GM21737 (cell line): Measurements from ENCODE around the gene BRSK2.

Experiments
- ATAC-seq: cut with Tn5 transposase; IDR thresholded peaks from one replicate; pipeline ENCODE4 v1.9.1; 2021; ENCODE audit warnings: mild to moderate bottlenecking, moderate library complexity; ENCODE audit not compliant: unreplicated experiment

Gene BRSK2

GRCh38 chr11:1449490-1450243 lies 59.9 kb downstream of the BRSK2 start:
- ATAC-seq: no peak

DNA sequence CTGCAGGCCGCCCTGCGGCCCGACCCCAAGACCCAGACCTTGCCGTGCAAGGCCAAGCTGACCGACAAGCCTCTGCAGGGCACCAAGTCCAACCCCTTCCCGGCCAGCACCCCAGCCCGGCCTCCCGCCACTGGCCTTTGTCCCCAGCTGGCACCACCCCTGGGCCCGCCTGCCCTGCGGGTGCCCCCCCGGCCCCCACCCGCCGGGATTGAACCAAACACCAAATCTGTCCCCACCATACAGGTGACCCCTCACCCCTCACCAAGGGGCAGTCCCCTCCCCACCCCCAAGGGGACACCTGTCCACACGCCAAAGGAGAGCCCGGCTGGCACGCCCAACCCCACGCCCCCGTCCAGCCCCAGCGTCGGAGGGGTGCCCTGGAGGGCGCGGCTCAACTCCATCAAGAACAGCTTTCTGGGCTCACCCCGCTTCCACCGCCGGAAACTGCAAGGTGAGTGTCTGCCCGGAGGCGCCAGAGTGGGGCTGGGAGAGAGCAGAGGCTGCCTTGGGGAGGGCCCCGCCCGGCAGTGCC lies 60.7 kb downstream of the BRSK2 start:
- ATAC-seq: no peak

GRCh38 chr11:1450949-1451710 lies 61.4 kb downstream of the BRSK2 start:
- no peak for ATAC-seq

DNA sequence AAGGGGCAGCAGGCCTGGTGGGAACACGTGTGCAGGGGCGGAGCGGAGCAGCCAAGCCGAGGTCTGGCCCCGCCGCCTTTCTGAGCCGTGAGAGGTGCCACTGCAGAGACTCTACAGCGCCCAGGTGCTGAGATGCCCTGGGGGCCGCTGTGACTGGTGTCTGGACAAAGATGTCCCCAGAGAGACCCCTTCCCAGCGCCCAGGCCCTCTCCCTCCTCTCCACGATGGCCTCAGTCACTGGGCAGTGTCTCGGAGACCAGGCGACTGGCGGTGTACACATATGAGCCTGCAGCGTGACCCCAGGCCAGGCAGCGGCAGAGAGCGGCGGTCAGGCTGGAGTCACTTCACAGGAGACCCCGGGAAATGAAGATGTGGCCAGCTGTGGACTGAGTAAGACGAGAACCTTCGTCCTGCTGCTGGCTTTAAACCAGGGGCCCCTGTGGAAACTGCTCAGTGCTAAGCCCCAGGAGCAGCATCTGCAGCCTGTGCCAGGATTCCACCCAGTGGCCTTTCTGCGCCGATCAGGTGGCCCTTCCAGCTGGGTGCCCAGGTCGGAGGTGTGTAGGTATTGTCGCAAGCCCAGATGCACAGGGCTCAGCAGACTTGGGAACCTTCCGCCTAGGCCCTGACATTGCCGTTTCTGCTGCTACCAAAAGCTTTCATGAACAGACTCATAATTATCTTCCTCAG lies 62.2 kb downstream of the BRSK2 start:
- no peak for ATAC-seq

DNA sequence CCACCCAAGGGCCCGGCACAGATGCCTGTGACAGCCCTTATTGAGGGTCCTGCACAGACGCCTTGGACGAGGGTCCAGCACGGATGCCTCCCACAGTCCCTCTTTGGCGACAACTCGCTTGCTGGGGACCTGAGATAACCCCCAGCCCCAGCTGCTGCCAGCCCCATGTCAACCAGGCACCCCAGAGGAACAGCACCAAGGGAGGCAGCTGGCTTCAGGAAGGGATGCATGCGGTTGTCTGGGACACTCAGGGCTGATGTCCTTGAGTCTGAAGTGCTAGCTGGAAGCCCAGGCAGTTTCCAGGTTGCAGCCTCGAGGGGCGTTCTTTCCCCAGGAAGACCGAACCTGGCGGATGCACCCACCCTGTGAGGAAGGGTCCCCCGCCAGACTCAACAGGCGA lies 63.0 kb downstream of the BRSK2 start:
- ATAC-seq: no peak

- no peak for ATAC-seq
These were observed 63.9 kb downstream of the BRSK2 start for GRCh38 chr11:1453611-1454034.

DNA sequence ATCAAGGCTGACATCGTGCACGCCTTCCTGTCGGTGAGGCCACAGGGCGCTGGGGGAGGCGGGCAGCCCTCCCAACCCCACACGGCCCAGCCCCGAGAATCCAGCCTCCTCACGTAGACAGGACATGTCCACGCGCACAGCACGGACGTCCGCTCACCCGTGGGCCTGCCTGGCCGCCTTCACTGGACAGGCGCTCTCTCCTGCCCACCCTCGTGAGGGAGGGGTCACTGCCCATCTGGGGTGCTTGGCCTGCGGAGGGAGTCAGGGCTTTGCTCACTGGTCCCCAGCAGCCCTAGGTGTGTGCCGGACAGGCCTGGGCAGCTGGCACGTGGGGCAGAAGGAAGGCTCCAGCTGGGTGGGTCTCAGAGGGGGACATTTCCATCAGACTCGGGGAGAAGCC lies 64.8 kb downstream of the BRSK2 start:
- no peak for ATAC-seq

- ATAC-seq: no peak
These were observed 65.5 kb downstream of the BRSK2 start for GRCh38 chr11:1455032-1455762.

- no peak for ATAC-seq
These were observed 66.0 kb downstream of the BRSK2 start for GRCh38 chr11:1455763-1456060.

GRCh38 chr11:1456176-1456575 lies 66.4 kb downstream of the BRSK2 start:
- no peak for ATAC-seq

DNA sequence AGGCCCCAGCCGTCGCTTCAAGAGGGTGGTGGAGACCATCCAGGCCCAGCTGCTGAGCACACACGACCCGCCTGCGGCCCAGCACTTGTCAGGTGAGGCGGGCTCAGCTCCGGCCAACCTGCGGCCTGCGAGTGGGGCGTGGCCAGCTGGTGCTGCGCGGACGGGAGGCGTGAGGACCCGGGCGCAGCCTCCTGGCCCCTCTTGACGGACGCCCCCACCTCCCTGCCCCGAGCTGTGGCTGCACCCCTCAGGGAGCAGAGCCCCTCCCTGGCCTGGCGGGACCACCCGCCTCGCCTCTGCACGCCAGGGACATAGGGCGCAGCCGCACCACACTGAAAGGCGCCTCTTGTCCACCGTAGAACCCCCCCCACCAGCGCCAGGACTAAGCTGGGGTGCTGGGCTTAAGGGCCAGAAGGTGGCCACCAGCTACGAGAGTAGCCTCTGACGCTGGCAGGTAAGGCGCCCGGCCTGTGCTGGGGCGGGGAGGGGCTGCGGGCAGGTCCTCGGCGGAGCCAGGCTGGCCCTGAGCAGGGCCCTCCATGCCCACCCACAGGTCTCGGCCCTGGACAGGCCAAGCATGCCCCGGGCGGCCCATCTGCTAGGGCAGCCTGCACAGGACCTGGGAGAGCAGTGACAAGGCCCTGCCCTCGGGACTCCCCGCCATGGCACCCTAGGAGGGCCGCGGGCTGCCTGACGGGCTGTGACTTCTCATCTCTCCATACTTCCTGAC lies 67.0 kb downstream of the BRSK2 start:
- no peak for ATAC-seq

DNA sequence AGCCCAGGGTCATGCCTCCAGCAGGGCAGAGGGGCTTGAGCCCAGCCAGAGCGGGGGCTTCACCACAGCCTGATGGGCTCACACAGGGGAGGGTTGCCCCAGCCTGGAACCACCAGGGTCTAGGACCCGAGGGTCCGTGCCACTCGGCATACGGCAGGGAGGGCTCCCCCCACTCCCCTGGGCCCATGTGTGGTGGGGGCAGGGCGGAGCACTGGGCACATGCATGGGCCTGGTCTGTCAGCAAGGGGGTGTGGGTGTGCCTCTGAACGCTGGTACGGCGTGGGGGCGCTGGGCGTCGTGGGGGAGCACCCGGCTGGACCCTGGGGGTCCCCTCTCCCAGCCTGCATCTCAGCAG lies 67.6 kb downstream of the BRSK2 start:
- no peak for ATAC-seq

DNA sequence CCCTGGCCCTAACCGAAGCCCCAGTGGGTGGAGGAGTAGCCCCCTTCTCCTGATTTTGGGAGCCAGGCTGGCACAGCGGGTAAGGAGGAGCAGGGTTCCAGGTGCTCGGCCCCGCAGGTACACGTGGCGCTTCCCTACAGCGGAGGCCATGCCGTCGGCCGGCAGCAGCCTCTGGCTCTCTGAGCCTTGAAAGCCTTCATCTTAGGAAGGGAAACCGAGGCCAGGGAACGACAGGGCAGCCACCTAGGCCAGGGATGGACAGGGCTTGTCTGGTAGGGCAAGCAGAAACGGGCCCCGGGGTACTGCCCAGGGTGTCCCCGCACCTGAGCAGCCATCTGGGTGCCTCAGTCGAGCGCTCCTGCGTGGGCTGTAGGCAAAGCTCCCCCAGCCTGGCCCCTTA lies 68.1 kb downstream of the BRSK2 start:
- ATAC-seq: no peak

GRCh38 chr11:1458340-1459218 lies 68.8 kb downstream of the BRSK2 start:
- ATAC-seq: no peak

GRCh38 chr11:1459219-1459575 lies 69.5 kb downstream of the BRSK2 start:
- ATAC-seq: no peak

DNA sequence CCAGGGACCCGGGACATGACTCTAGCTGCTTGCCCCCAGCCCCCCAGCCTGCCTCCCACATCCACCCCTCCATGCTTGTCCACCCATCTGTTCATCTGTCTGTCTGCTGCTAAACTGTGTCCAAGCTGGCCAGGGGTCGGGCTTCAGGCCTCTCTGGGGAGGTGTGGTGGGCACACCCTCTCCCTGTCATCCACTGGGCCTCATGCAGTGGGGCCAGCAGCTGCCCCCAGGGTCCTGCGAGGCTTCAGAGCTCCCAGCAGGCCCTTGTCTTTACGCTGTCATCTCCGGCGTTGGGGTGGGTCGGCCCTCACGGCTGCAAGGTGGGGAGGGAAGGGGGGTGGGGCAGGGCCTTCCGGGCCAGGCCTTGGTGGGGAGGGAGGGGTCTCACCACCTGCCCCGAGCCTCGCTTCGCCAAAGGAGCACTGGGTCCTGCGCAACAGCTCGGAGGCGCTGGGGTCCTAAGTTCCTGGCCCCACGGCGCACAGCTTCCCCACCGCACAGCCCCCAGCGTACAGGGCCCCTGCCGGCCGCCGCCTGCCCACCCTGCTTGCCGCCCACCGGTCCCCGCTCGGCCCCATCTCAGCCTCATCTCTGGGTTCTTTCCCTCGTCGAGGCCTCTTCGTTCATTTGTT lies 70.1 kb downstream of the BRSK2 start:
- ATAC-seq: no peak

- ATAC-seq: no peak
These were observed 70.8 kb downstream of the BRSK2 start for GRCh38 chr11:1460396-1460985.

DNA sequence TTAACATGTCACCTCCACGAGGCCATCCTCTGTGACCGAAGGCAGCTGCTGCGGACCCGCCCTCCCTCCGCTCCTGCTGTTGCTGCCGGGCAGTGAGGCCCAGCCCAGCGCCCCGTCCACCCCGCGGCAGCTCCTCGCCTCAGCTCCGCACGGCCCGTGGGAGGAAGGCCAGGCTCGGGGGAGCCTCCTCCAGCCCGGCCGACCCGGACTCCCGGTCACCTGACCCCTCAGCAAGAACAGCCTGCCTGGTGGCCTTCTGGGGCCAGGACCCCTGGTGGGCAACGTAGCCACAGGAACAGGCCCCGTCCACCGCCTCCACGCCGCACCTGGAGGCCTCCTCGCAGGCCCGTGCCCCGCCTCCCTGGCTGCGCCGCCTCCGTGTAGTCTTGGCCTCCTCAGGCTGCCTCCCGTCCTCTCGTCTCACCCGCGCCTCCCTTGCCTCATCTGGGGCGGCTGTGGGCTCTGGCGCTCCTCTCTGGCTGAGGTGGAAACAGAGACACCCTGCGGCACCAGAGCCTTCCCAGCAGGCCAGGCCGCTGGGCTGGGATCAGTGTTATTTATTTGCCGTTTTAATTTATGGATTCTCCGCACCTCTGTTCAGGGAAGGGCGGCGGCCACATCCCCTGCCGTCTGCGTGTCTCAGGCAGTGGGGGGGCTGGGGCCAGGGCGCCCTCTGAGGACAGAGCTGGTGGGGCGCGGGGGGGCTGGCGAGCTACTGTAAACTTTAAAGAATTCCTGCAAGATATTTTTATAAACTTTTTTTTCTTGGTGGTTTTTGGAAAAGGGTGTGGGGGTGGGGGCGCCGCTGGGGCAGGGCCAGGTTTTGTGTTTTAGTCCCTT lies 71.5 kb downstream of the BRSK2 start:
- no peak for ATAC-seq
